A549 (cell line): ENCODE results near the gene GPC1. TPM values are rescaled to one million over a fixed set of nuclear protein-coding genes. Genes with fewer than 3 reads are reported as not detected.

Source experiments
- ATAC-seq, 2 experiments: fragments of 200-7000 bp in 1 of 2; fragments of >200 bp in 1 of 2; cut with Nextera tagmentation in 1 of 2; cut with Tn5 transposase in 1 of 2; 3 replicates each; pipeline versions ENCODE4 v1.8.0 to v1.9.1; 2018 to 2020; ENCODE audit warnings: mild to moderate bottlenecking in 1 of 2, moderate library complexity in 1 of 2
- CTCF ChIA-PET: fragments of 300-600 bp; sonication (Branson Sonifier 250); formaldehyde crosslinking; extraction: SDS; loops from one replicate; lab custom pipeline; 2021; ENCODE audit warnings: antibody characterized with exemption, inconsistent platforms; lab: Yijun Ruan, JAX
- POLR2A ChIA-PET: fragments of 350-600 bp; formaldehyde crosslinking; extraction: SDS; loops from one replicate; lab custom pipeline; 2021; ENCODE audit warnings: antibody characterized with exemption, inconsistent platforms; lab: Yijun Ruan, JAX
- DNase-seq, 2 experiments: peaks; one replicate each; pipeline versions ENCODE4 v3.0.0 to v3.0.0-alpha.2; 2011 to 2016; ENCODE audit warnings: low read depth in 1 of 2, low spot score in 1 of 2
- FAIRE-seq: peaks from 2 replicates; lab custom pipeline; 2011; peaks lifted over from hg19 to GRCh38; lab: Jason Lieb, UNC
- H3K27ac ChIP-seq, 2 experiments: fragments of >200 bp; sonication (Bioruptor Twin); formaldehyde crosslinking; 3 replicates each; pipeline ENCODE4 v1.5.1; 2016 to 2017
- H3K4me1 ChIP-seq: fragments of >200 bp; sonication (Bioruptor Twin); formaldehyde crosslinking; 3 replicates; pipeline ENCODE4 v1.6.1; 2016
- H3K4me2 ChIP-seq: fragments of >200 bp; sonication (Bioruptor Twin); formaldehyde crosslinking; 3 replicates; pipeline ENCODE4 v1.6.1; 2016
- H3K4me3 ChIP-seq: fragments of >200 bp; sonication (Bioruptor Twin); formaldehyde crosslinking; 3 replicates; pipeline ENCODE4 v1.5.1; 2016
- H3K9me3 ChIP-seq: fragments of >200 bp; sonication (Bioruptor Twin); formaldehyde crosslinking; 3 replicates; pipeline ENCODE4 v1.6.1; 2016
- BCL3 ChIP-seq: fragments of >200 bp; sonication (Bioruptor Twin); formaldehyde crosslinking; IDR thresholded peaks from 3 replicates; pipeline ENCODE4 v1.6.1; 2016
- BHLHE40 ChIP-seq: IDR thresholded peaks from 2 replicates; pipeline ENCODE4 v1.6.1; 2012; ENCODE audit warnings: low read depth, low read length, inconsistent platforms
- CBX2 ChIP-seq: fragments of 200-600 bp; sonication (generic); IDR thresholded peaks from 2 replicates; pipeline ENCODE4 v1.6.1; 2016; ENCODE audit warnings: low read depth, mild to moderate bottlenecking, borderline replicate concordance
- CBX8 ChIP-seq: fragments of 200-600 bp; sonication (generic); IDR thresholded peaks from 2 replicates; pipeline ENCODE4 v1.6.1; 2016
- CEBPB ChIP-seq, 2 experiments: fragments of >200 bp in 1 of 2; sonication (Bioruptor Twin) in 1 of 2; formaldehyde crosslinking in 1 of 2; IDR thresholded peaks; 2 replicates each; pipeline ENCODE4 v1.6.1; 2012 to 2016
- EHF ChIP-seq: fragments of 250-450 bp; sonication (Bioruptor Pico); IDR thresholded peaks from 2 replicates; pipeline ENCODE4 v1.5.0; 2020; ENCODE audit warnings: mild to moderate bottlenecking
- ESRRA ChIP-seq: fragments of 150-350 bp; IDR thresholded peaks from 2 replicates; pipeline ENCODE4 v1.6.1; 2014; ENCODE audit warnings: mild to moderate bottlenecking, low read length, borderline replicate concordance
- FOXS1 ChIP-seq: fragments of 250-450 bp; sonication (Bioruptor Pico); IDR thresholded peaks from 2 replicates; pipeline ENCODE4 v1.5.0; 2020; ENCODE audit warnings: mild to moderate bottlenecking, moderate library complexity
- HDAC2 ChIP-seq: fragments of 200-600 bp; sonication (generic); IDR thresholded peaks from 2 replicates; pipeline ENCODE4 v1.6.1; 2016
- HMGXB4 ChIP-seq: fragments of 250-450 bp; sonication (Bioruptor Pico); IDR thresholded peaks from 2 replicates; pipeline ENCODE4 v1.5.0; 2021; ENCODE audit warnings: mild to moderate bottlenecking, moderate library complexity, borderline replicate concordance
- HOXB5 ChIP-seq: fragments of 250-450 bp; sonication (Bioruptor Pico); IDR thresholded peaks from 2 replicates; pipeline ENCODE4 v1.5.0; 2020; ENCODE audit warnings: mild to moderate bottlenecking, moderate library complexity
- JUN ChIP-seq, 2 experiments: fragments of >200 bp; sonication (Bioruptor Twin); formaldehyde crosslinking; IDR thresholded peaks; 2 replicates in 1 of 2; 3 replicates in 1 of 2; pipeline ENCODE4 v1.6.1; 2016 to 2017
- JUNB ChIP-seq: fragments of >200 bp; sonication (Bioruptor Twin); formaldehyde crosslinking; IDR thresholded peaks from 2 replicates; pipeline ENCODE4 v1.6.1; 2016
- KDM1A ChIP-seq: fragments of 200-600 bp; sonication (generic); IDR thresholded peaks from 2 replicates; pipeline ENCODE4 v1.6.1; 2016; ENCODE audit warnings: low read depth, mild to moderate bottlenecking
- KDM5A ChIP-seq: fragments of 200-600 bp; sonication (generic); IDR thresholded peaks from 2 replicates; pipeline ENCODE4 v1.6.1; 2016; ENCODE audit warnings: antibody characterized with exemption, mild to moderate bottlenecking
- NPAS2 ChIP-seq: fragments of 250-450 bp; sonication (Bioruptor Pico); IDR thresholded peaks from 2 replicates; pipeline ENCODE4 v1.8.0; 2022; ENCODE audit warnings: mild to moderate bottlenecking, moderate library complexity, borderline replicate concordance
- NR3C1 ChIP-seq: fragments of >200 bp; sonication (Bioruptor Twin); formaldehyde crosslinking; IDR thresholded peaks from 3 replicates; pipeline ENCODE4 v1.6.1; 2017
- PBX3 ChIP-seq: IDR thresholded peaks from 2 replicates; pipeline ENCODE4 v1.6.1; 2012
- PHF8 ChIP-seq: fragments of 200-600 bp; sonication (generic); IDR thresholded peaks from 2 replicates; pipeline ENCODE4 v1.6.1; 2016; ENCODE audit warnings: low read depth, mild to moderate bottlenecking, antibody characterized with exemption, moderate library complexity, borderline replicate concordance
- POLR2A ChIP-seq: IDR thresholded peaks from 2 replicates; pipeline ENCODE4 v1.6.1; 2012; ENCODE audit warnings: mild to moderate bottlenecking, low read length
- RAD21 ChIP-seq, 2 experiments: fragments of >200 bp in 1 of 2; sonication (Bioruptor Twin) in 1 of 2; formaldehyde crosslinking in 1 of 2; IDR thresholded peaks in 1 of 2; conservative IDR thresholded peaks in 1 of 2; 2 replicates in 1 of 2; 3 replicates in 1 of 2; pipeline ENCODE4 v1.6.1; 2012 to 2018; ENCODE audit warnings: inconsistent platforms in 1 of 2
- RCOR1 ChIP-seq: fragments of 150-350 bp; IDR thresholded peaks from 2 replicates; pipeline ENCODE4 v1.6.1; 2014; ENCODE audit warnings: antibody characterized with exemption, low read length, low read depth
- RFX5 ChIP-seq: fragments of 450-650 bp; IDR thresholded peaks from 2 replicates; pipeline ENCODE4 v1.7.1; 2014; ENCODE audit warnings: antibody characterized with exemption, mild to moderate bottlenecking, moderate library complexity
- SMC3 ChIP-seq: fragments of >200 bp; sonication (Bioruptor Twin); formaldehyde crosslinking; IDR thresholded peaks from 3 replicates; pipeline ENCODE4 v1.6.1; 2018; ENCODE audit warnings: inconsistent platforms
- TFCP2L1 ChIP-seq: fragments of 250-450 bp; sonication (Bioruptor Pico); IDR thresholded peaks from 2 replicates; pipeline ENCODE4 v1.5.0; 2021; ENCODE audit warnings: mild to moderate bottlenecking
- TP53 ChIP-seq: fragments of 250-450 bp; sonication (Bioruptor Pico); IDR thresholded peaks from 2 replicates; pipeline ENCODE4 v1.5.0; 2021; ENCODE audit warnings: mild to moderate bottlenecking, moderate library complexity
- USF2 ChIP-seq: fragments of 450-650 bp; IDR thresholded peaks from 2 replicates; pipeline ENCODE4 v1.6.1; 2014; ENCODE audit warnings: antibody characterized with exemption
- ZC3H11A ChIP-seq: fragments of 450-650 bp; IDR thresholded peaks from 2 replicates; pipeline ENCODE4 v1.6.1; 2014; ENCODE audit warnings: antibody characterized with exemption, mild to moderate bottlenecking
- ZNF302 ChIP-seq: fragments of 250-450 bp; sonication (Bioruptor Pico); IDR thresholded peaks from 2 replicates; pipeline ENCODE4 v1.9.0; 2021; ENCODE audit warnings: inconsistent platforms, mild to moderate bottlenecking, moderate library complexity
- WGBS: methylation state at CpG from one replicate; pipeline ENCODE4 v1.1.6; 2017; ENCODE audit errors: missing lambda C conversion rate; 5-methylcytosine and 5-hydroxymethylcytosine counted together
- polyA plus RNA-seq, 4 experiments: library from polyadenylated mRNA; depleted of rRNA in 3 of 4; stranded (reverse); fragments of >200 nt; fragmentation: RNase III in 1 of 4; extraction: RNeasy Plus Mini Kit Qiagen cat#74134 plus additional on column Dnase treatment in 1 of 4; gene quantifications; 2 replicates in 3 of 4; 3 replicates in 1 of 4; pipeline ENCODE4 v1.2.3, GENCODE V29; 2011 to 2017

Gene GPC1
- polyA plus RNA-seq, 2 of the 4 experiments (the other 2 are of a cell fraction), result 19.8 to 97.7 TPM

GRCh38 chr2:240480834-240481623 is 45.6 kb downstream of the GPC1 start:
- no peak overlapping the region for H3K27ac ChIP-seq
- ATAC-seq (peak in 1 of 2 experiments; percentile 4; a peak in 2 of 6 replicates), DNase-seq (no peak), FAIRE-seq (no peak)
- POLR2A ChIA-PET, result no interaction called here
- H3K4me2 ChIP-seq, result no peak overlapping the region
- WGBS, result 88% methylated on average over 24 of the region's 25 CpGs
- no peak overlapping the region for H3K4me3 ChIP-seq
- CTCF ChIA-PET, result no interaction called here
- TF ChIP-seq RAD21 (conservative IDR thresholded peaks at IDR 0.05 in 1 of 2, IDR thresholded peaks at IDR 0.05 in 1 of 2) (no peak), CBX8 (no peak), CEBPB (IDR thresholded peaks at IDR 0.05) (no peak), KDM5A (no peak), NPAS2 (CRISPR knock-in tag) (no peak), USF2 (no peak), JUN (IDR thresholded peaks at IDR 0.05) (no peak), EHF (CRISPR knock-in tag) (no peak), KDM1A (no peak), SMC3 (no peak), ESRRA (no peak), ZC3H11A (no peak), PBX3 (no peak), JUNB (no peak), NR3C1 (no peak), HDAC2 (no peak), HMGXB4 (CRISPR knock-in tag) (no peak)
- H3K4me1 ChIP-seq, result no peaks in the 10 kb centered on the region
- H3K9me3 ChIP-seq, result peaks cover 7% of the 10 kb centered on the region; the same call in 2 of the 3 replicates

GRCh38 chr2:240481720-240482119 is 46.3 kb downstream of the GPC1 start:
- no peaks in the 10 kb centered on the region for H3K4me1 ChIP-seq
- H3K9me3 ChIP-seq, result peaks cover under 1% of the 10 kb centered on the region; the same call in 1 of the 3 replicates
- H3K27ac ChIP-seq, result no peak overlapping the region
- no peak overlapping the region for H3K4me3 ChIP-seq
- no peak overlapping the region for H3K4me2 ChIP-seq
- CTCF ChIA-PET, result no interaction called here
- whole genome bisulfite sequencing, result 85% methylated on average over 5 of the region's 5 CpGs
- DNase-seq, result no peak
- TF ChIP-seq KDM1A, result no peak
- no peak for TF ChIP-seq RCOR1
- peak; percentile 25 to 33; a peak in 3 of 6 replicates for ATAC-seq
- FAIRE-seq, result no peak
- POLR2A ChIA-PET, result no interaction called here

- POLR2A ChIA-PET, result no interaction called here
- no peak overlapping the region for H3K27ac ChIP-seq
- 97% methylated on average over 10 of the region's 11 CpGs for WGBS
- FAIRE-seq, result no peak
- no peak for DNase-seq
- H3K4me1 ChIP-seq, result no peaks in the 10 kb centered on the region
- H3K9me3 ChIP-seq, result no peaks in the 10 kb centered on the region; the same call in 2 of the 3 replicates
- H3K4me2 ChIP-seq, result no peak overlapping the region
- H3K4me3 ChIP-seq, result no peak overlapping the region
- TF ChIP-seq KDM5A (no peak), RAD21 (conservative IDR thresholded peaks at IDR 0.05 in 1 of 2, IDR thresholded peaks at IDR 0.05 in 1 of 2) (no peak), TP53 (no peak), RFX5 (no peak), PHF8 (no peak), RCOR1 (no peak), NR3C1 (no peak), CBX2 (no peak), KDM1A (no peak), BHLHE40 (no peak), CBX8 (no peak), BCL3 (no peak), FOXS1 (CRISPR knock-in tag) (no peak), ESRRA (no peak), JUNB (no peak), ZNF302 (CRISPR knock-in tag) (no peak), POLR2A (no peak), TFCP2L1 (CRISPR knock-in tag) (no peak), HOXB5 (no peak)
- TF ChIP-seq, all 56 proteins: peak for 0
- peak in 1 of 2 experiments; percentile 27; a peak in 2 of 6 replicates for ATAC-seq
- CTCF ChIA-PET, result no interaction called here
These were observed 46.7 kb downstream of the GPC1 start for GRCh38 chr2:240482141-240482540.
